ENCODE measurements around the gene ZNF423.

The ZNF423 gene

GRCh38 chr16:49599704-49600103 is 256.2 kb downstream of the ZNF423 start:
- no peak for DNase-seq (ENCODE audit: low spot score)

- DNase-seq (ENCODE audit: low spot score) = no peak
Observed at GRCh38 chr16:49599281-49599680, 256.6 kb downstream of the ZNF423 start.

GRCh38 chr16:49598383-49599170 is 257.3 kb downstream of the ZNF423 start:
- DNase-seq (ENCODE audit: low spot score) = no peak

GRCh38 chr16:49597796-49598195 is 258.1 kb downstream of the ZNF423 start:
- no peak for DNase-seq (ENCODE audit: low spot score)

- no peak for DNase-seq (ENCODE audit: low spot score)
Observed at GRCh38 chr16:49596648-49597291, 259.1 kb downstream of the ZNF423 start.

DNA sequence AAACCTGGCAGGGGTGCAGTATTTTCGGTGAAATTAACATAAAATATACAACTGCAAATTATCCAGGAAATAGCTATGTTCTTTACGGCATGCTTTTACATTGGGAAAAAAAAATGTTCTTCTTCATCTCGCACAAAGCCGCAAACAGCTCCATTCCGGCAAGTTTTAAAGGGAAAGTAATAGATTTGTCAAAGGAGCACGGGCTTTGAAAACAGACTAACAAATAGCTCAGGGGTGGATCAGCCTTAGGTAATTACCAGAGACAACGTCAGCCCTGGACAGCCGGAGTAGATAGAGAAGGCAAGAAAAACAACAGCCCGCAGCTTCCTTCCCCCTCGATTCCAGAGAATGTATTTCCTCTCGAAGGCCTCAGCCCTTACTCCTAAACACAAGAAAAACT is 259.8 kb downstream of the ZNF423 start:
- no peak for DNase-seq (ENCODE audit: low spot score)

DNA sequence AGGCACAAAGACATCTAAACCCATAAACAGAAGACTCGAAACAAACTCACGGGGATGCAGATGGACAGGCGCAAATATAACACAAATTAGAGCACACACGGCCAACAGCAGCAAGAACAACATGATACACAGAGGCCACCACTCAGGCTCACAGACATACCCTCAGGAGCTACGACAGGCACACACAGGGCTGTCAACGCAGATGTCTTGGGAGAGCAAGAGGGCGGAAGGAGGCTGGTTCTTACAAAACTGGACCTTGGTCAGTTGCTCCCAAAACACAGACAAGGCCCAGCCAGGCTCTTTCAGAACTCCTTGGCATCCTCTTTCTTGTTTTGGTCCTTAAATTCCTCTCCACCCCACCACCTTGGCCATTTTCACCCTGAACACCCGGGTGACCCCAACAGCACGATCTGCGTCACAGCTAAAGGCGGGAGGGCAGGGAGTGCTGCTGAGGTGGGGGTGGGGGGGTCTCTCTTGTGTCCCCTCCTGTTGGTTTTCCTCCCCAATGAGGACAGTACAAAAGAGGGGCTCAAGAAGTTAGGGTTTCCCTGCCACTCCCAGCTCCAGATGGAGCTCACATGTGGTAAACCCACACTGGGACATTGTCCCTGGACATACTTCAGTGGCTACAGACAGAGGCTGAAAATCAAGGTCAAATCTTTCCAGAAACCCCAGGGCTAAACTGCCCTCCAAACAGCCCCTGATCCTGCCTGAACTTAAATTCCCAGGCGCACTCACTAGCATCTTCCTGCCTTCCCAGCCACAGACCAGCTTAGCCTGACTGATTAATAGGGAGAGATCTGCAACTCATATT is 261.0 kb downstream of the ZNF423 start:
- no peak for DNase-seq (ENCODE audit: low spot score)

DNA sequence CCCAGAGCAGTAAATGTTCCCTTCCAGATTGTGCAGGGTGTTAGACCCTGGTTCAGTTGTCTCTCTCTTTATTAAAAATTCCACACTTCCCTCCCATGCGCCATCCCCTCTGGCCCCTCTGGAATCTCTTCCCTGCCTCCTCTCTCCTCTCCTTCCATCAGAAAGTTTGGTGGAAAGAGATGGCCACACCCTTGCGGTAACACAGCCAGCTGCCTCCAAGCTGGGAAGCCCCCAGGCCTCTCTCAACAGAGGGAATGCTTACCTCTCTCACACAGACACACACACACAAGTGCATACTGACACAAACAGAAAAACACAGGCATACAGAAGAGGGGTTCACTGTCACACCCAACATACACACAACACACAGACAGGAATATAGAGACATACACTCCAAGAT is 261.8 kb downstream of the ZNF423 start:
- no peak for DNase-seq (ENCODE audit: low spot score)

- DNase-seq (ENCODE audit: low spot score) = no peak
Observed at GRCh38 chr16:49593424-49594040, 262.4 kb downstream of the ZNF423 start.

DNA sequence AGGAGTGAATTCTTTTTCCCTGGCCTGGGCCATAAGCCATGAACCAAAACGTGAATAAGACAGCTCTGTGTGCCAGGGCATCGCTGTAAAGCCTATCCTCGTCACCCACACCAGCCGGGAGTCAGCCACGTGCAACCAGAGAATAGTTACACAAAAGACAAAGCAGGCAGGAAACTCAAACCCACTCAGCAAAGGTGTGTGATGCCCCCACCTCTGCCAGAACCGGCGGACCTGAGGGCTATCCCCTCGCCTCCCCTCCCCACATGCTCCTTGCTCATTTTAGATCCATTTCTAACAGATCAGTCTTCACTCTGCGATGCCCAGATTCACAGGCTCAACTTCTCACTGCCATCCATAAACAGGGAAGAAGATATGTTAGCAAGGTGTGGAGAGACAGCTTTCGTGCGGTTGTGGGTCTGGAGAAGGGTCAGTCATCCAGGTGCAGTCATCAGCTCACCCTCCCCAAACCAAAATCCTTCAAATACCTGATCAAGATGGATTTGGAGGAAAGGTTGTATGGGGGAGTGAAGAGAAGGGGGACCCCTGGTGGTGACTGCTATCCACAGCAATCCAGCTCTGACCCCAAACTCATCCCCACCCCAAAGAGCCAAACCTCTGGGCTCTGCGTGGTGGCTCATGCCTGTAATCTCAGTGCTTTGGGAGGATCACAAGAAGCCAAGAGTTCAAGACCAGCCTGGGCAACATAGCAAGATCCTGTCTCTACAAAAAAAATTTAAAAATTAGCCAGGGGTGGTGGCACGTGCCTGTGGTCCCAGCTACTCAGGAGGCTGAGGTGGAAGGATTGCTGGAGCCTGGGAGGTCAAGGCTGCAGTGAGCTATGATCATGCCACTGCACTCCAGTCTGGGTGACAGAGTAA is 263.1 kb downstream of the ZNF423 start:
- peak; percentile 24 for DNase-seq (ENCODE audit: low spot score)

- no peak for DNase-seq (ENCODE audit: low spot score)
Observed at GRCh38 chr16:49590166-49590871, 265.6 kb downstream of the ZNF423 start.

GRCh38 chr16:49589544-49590031 is 266.3 kb downstream of the ZNF423 start:
- no peak for DNase-seq (ENCODE audit: low spot score)

- DNase-seq (ENCODE audit: low spot score) = no peak
Observed at GRCh38 chr16:49588729-49589384, 267.1 kb downstream of the ZNF423 start.

DNA sequence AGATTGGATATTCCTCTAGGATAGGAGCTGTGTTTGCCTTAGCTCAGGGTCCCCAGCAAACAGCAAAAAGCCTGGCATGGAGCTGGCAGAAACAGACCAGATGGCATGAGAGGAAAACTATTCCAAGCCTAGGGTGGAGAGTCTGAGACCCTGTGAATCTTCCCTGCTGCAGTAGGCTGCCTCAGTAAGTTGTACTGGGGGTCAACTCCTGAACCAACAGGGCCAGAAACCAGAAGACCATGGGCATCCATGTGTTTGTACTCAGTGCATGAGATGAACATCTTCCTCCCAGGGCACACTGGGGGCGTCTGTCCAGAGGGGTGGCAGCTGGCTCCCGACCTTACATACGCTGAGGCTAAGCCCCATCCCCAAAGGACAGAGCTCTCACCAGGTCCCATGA is 267.9 kb downstream of the ZNF423 start:
- DNase-seq (ENCODE audit: low spot score) = no peak

GRCh38 chr16:49587511-49587910 is 268.4 kb downstream of the ZNF423 start:
- no peak for DNase-seq (ENCODE audit: low spot score)

GRCh38 chr16:49586466-49587450 is 269.2 kb downstream of the ZNF423 start:
- no peak for DNase-seq (ENCODE audit: low spot score)

DNA sequence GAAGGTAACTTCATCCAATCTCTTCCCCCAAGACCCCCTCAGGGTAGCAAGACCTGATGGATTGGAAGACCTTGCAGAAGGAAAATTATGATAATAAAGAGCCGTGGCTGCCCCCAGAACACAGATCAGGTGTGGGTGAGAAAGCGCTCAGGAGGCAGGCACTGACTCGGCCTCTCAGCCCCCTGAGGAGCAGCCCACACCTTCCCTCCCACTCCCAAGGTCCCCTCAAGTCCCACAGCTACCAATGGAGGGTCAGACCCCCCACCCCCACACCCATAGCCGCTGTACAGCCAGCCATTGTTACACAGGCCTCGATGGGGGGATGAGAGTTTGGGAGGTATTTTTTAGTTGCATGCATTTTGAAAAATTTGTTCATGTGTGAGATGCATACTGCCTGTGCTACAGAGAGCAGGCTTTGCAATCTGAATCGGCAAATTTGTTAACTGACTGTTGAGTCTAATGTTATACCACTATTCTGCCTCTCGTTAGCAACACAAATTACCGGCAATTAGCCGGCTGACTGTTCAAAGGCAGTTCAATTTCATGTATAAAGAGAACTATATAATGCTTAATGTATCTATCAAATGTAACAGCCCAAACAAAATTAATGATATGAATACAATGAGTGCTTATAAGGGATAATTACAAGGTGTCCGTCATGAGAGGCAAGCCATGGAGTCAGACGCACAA is 270.6 kb downstream of the ZNF423 start:
- DNase-seq (ENCODE audit: low spot score) = no peak

DNA sequence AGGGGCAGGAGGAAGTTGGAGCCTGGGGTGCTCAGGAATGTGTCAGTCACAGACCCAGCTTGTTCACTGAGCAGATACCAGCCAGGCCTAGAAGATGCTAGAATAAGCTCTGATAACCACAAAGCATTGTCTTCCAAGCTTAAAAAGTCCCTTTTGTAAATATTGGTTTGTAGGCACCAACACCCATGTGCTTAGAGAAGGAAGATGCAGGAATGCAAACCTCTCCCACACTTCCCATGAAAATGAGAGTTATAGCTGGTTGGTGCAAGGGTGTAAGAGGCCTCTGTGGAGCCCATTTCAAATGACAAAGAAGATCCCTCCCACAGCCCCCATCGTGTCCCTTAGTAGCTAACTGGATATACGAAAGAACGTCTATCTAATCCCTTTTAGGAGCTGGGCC is 272.0 kb downstream of the ZNF423 start:
- DNase-seq (ENCODE audit: low spot score) = no peak

Measured in activated CD4-positive, alpha-beta T cell treated with anti-CD3 and anti-CD28 coated beads, Interleukin-2, Interleukin-4, amounts not matched to agents 100 ng/mL and 50 ng/mL, durations not matched to agents 16 hours and 8 hours (primary cell).